NCI-H345 treated with DMSO at 0.1 percent for 48 hours (cell line): Measurements from ENCODE around the gene ZNF365.
"Not testable (repeated sequence)": the region's sequence is repeated elsewhere in the genome, so short reads cannot be mapped to it uniquely, and the experiment has no call there.

ENCODE experiments used
- DNase-seq: peaks from one replicate; lab custom pipeline; 2025; ENCODE audit not compliant: unreplicated experiment; lab: John Stamatoyannopoulos, UW

ZNF365 gene

GRCh38 chr10:62410934-62411333 lies 36.8 kb downstream of the ZNF365 start:
- not testable (repeated sequence) for DNase-seq

GRCh38 chr10:62413048-62413447 lies 38.9 kb downstream of the ZNF365 start:
- DNase-seq: no peak

GRCh38 chr10:62413652-62414051 lies 39.5 kb downstream of the ZNF365 start:
- DNase-seq: no peak

- DNase-seq: no peak
Observed at GRCh38 chr10:62414359-62414758, 40.2 kb downstream of the ZNF365 start.

- no peak for DNase-seq
Observed at GRCh38 chr10:62422068-62422590, 48.0 kb downstream of the ZNF365 start.

- DNase-seq: no peak
Observed at GRCh38 chr10:62424026-62424425, 49.9 kb downstream of the ZNF365 start.

- DNase-seq: no peak
Observed at GRCh38 chr10:62426086-62426485, 51.9 kb downstream of the ZNF365 start.

GRCh38 chr10:62426600-62426999 lies 52.4 kb downstream of the ZNF365 start:
- no peak for DNase-seq

GRCh38 chr10:62430881-62431280 lies 56.7 kb downstream of the ZNF365 start:
- no peak for DNase-seq

- DNase-seq: no peak
Observed at GRCh38 chr10:62433181-62433692, 59.1 kb downstream of the ZNF365 start.

GRCh38 chr10:62433901-62434300 lies 59.7 kb downstream of the ZNF365 start:
- no peak for DNase-seq

GRCh38 chr10:62437696-62438095 lies 63.5 kb downstream of the ZNF365 start:
- peak; percentile 11 for DNase-seq

- DNase-seq: no peak
Observed at GRCh38 chr10:62442006-62442405, 67.8 kb downstream of the ZNF365 start.

GRCh38 chr10:62442894-62443669 lies 68.9 kb downstream of the ZNF365 start:
- no peak for DNase-seq

- DNase-seq: no peak
Observed at GRCh38 chr10:62443866-62444265, 69.7 kb downstream of the ZNF365 start.

- DNase-seq: no peak
Observed at GRCh38 chr10:62446627-62447026, 72.5 kb downstream of the ZNF365 start.

GRCh38 chr10:62450912-62451610 lies 76.9 kb downstream of the ZNF365 start:
- DNase-seq: no peak

- DNase-seq: no peak
Observed at GRCh38 chr10:62451611-62451975, 77.4 kb downstream of the ZNF365 start.
